Natural killer cell (primary cell): ENCODE data around the gene IL17RD. TPM values are rescaled to one million over a fixed set of nuclear protein-coding genes. Genes with fewer than 3 reads are reported as not detected.

Experiments
- ATAC-seq, 3 donors: fragments of 150-1000 bp in 2 of 3; fragments of 200-7000 bp in 1 of 3; cut with Tn5 transposase; 1 replicate in 1 of 3; 2 replicates in 2 of 3; pipeline ENCODE4 v1.10.0; 2021; ENCODE audit warnings: mild to moderate bottlenecking in 2 of 3, moderate library complexity in 2 of 3
- DNase-seq, 2 donors: peaks; one replicate each; pipeline versions ENCODE4 v3.0.0 to v3.0.0-alpha.2; 2013 to 2021; ENCODE audit warnings: mixed read lengths in 1 of 2
- H3K27ac ChIP-seq: one replicate; pipeline ENCODE4 v1.5.1; 2013; ENCODE audit warnings: mild to moderate bottlenecking, low read length
- H3K27me3 ChIP-seq: one replicate; pipeline ENCODE4 v1.6.1; 2013; ENCODE audit warnings: low read length; ENCODE audit not compliant: control insufficient read depth, insufficient read depth
- H3K36me3 ChIP-seq: one replicate; pipeline ENCODE4 v1.6.1; 2013; ENCODE audit warnings: low read length; ENCODE audit not compliant: control insufficient read depth, insufficient read depth
- H3K4me1 ChIP-seq: one replicate; pipeline ENCODE4 v1.6.1; 2013; ENCODE audit warnings: low read length; ENCODE audit not compliant: control insufficient read depth, insufficient read depth
- H3K4me3 ChIP-seq: one replicate; pipeline ENCODE4 v1.5.1; 2013; ENCODE audit warnings: low read length
- H3K9me3 ChIP-seq: one replicate; pipeline ENCODE4 v1.6.1; 2013; ENCODE audit warnings: low read length; ENCODE audit not compliant: control insufficient read depth, insufficient read depth
- H3K27ac Mint-ChIP-seq, 2 donors: one replicate each; pipeline ENCODE4 v1.8.0; 2022; ENCODE audit warnings: mild to moderate bottlenecking in 2 of 2, mixed read lengths in 2 of 2, moderate library complexity in 1 of 2
- H3K27me3 Mint-ChIP-seq, 2 donors: one replicate each; pipeline ENCODE4 v1.8.0; 2022; ENCODE audit warnings: low read depth in 2 of 2, mixed read lengths in 2 of 2
- H3K36me3 Mint-ChIP-seq: one replicate; pipeline ENCODE4 v1.8.0; 2022; ENCODE audit warnings: mixed read lengths
- H3K4me1 Mint-ChIP-seq, 2 donors: one replicate each; pipeline ENCODE4 v1.8.0; 2022; ENCODE audit warnings: mixed read lengths in 2 of 2
- H3K4me3 Mint-ChIP-seq: one replicate; pipeline ENCODE4 v1.8.0; 2022; ENCODE audit warnings: mild to moderate bottlenecking, moderate library complexity, mixed read lengths
- H3K9me3 Mint-ChIP-seq, 2 donors: one replicate each; pipeline ENCODE4 v1.8.0; 2022; ENCODE audit warnings: mixed read lengths in 2 of 2
- WGBS: methylation state at CpG from one replicate; pipeline ENCODE4 v1.1.7; 2013; ENCODE audit warnings: missing lambda C conversion rate; ENCODE audit not compliant: insufficient coverage; 5-methylcytosine and 5-hydroxymethylcytosine counted together
- intact Hi-C: fragments of 100-400 bp; cut with micrococcal nuclease; formaldehyde crosslinking; loops from one replicate; pipeline ENCODE4 v1.14.2; 2022
- total RNA-seq, 4 donors: library from RNA; stranded (reverse); fragments of 120-200 nt in 1 of 4; gene quantifications; one replicate each; pipeline versions ENCODE4 v1.2.3 to v1.2.4, GENCODE V29; 2013 to 2022
- TF ChIP-seq, protein P1 (sequence below): fragments of 200-600 bp; IDR thresholded peaks from one replicate; pipeline ENCODE4 v1.8.0; 2022; ENCODE audit warnings: antibody characterized with exemption

Gene IL17RD
- total RNA-seq, 3 donors from 2014 or later (not counting 1 experiment from before 2014, with no cell fraction given), result 0.05 to 0.08 TPM; not detected in 1

DNA sequence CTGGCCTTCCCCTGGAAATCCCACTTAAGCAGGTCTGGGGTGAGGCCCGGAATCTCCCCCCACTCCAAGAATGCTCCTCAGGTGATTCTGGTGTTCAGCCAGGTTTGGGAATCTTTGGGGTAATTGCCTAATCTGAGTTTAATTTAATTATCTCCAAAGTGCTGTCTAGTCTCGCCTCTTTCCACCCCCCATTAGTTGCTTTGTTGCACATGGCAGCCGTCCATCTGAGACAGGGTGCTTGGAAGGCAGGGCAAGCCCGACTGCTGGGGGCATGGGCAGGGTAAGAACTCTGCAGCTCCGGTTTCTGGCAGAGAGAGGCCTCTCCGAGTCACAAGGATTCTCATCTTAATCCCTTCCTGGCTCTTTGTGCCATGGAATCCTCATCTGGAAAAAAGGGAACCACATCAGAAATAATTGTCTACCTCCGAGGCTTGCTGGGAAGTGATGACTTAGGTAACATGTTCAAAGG is 15.0 kb downstream of the IL17RD start:
- WGBS, result 79% methylated on average over 7 of the region's 7 CpGs
- TF ChIP-seq, protein P1, sequence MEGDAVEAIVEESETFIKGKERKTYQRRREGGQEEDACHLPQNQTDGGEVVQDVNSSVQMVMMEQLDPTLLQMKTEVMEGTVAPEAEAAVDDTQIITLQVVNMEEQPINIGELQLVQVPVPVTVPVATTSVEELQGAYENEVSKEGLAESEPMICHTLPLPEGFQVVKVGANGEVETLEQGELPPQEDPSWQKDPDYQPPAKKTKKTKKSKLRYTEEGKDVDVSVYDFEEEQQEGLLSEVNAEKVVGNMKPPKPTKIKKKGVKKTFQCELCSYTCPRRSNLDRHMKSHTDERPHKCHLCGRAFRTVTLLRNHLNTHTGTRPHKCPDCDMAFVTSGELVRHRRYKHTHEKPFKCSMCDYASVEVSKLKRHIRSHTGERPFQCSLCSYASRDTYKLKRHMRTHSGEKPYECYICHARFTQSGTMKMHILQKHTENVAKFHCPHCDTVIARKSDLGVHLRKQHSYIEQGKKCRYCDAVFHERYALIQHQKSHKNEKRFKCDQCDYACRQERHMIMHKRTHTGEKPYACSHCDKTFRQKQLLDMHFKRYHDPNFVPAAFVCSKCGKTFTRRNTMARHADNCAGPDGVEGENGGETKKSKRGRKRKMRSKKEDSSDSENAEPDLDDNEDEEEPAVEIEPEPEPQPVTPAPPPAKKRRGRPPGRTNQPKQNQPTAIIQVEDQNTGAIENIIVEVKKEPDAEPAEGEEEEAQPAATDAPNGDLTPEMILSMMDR, result no peak
- ATAC-seq, result no peak
- Mint-ChIP-seq H3K27ac (no peak overlapping the region), H3K36me3 (no peaks in the 10 kb centered on the region), H3K4me3 (no peak overlapping the region), H3K27me3 (peaks cover 13 to 29% of the 10 kb centered on the region in 2 donors), H3K4me1 (no peaks in the 10 kb centered on the region), H3K9me3 (no peaks in the 10 kb centered on the region)
- no peaks in the 10 kb centered on the region for H3K9me3 ChIP-seq
- H3K4me3 ChIP-seq, result no peak overlapping the region
- no peak overlapping the region for H3K27ac ChIP-seq
- H3K27me3 ChIP-seq, result peaks cover 5% of the 10 kb centered on the region
- intact Hi-C loops, result no loop called here
- H3K36me3 ChIP-seq, result no peaks in the 10 kb centered on the region
- no peaks in the 10 kb centered on the region for H3K4me1 ChIP-seq
- DNase-seq, result no peak

GRCh38 chr3:57147071-57147470 is 18.1 kb downstream of the IL17RD start:
- Histone ChIP-seq H3K36me3 (no peaks in the 10 kb centered on the region), H3K27me3 (peaks cover 3% of the 10 kb centered on the region), H3K9me3 (no peaks in the 10 kb centered on the region), H3K27ac (no peak overlapping the region), H3K4me1 (no peaks in the 10 kb centered on the region), H3K4me3 (no peak overlapping the region)
- Mint-ChIP-seq H3K4me1 (no peaks in the 10 kb centered on the region), H3K9me3 (no peaks in the 10 kb centered on the region), H3K4me3 (no peak overlapping the region), H3K27ac (no peak overlapping the region), H3K27me3 (peaks cover 17 to 42% of the 10 kb centered on the region in 2 donors), H3K36me3 (no peaks in the 10 kb centered on the region)
- TF ChIP-seq, protein P1, result no peak
- DNase-seq, result no peak
- intact Hi-C loops, result no loop called here
- 90% methylated on average over 2 of the region's 2 CpGs for WGBS
- ATAC-seq, result no peak

DNA sequence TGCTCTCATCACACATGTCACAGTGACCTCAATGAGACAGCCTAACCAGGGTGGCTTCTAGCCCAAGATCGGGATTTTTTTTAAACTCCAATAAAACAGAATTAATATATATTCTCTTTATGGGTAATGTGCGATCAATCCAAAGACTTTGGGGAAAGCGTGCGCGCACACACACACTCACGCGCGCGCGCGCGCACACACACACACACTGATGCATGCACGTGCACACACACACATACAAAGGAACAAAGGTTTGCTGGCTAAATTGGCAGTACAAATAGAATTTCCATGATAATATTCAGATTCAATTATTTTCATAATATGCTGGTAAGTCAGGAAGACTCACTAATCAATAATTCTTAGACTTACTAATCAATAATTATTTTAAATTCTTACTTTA is 19.3 kb downstream of the IL17RD start:
- intact Hi-C loops, result no loop called here
- Mint-ChIP-seq H3K4me1 (no peaks in the 10 kb centered on the region), H3K27ac (no peak overlapping the region), H3K9me3 (no peaks in the 10 kb centered on the region), H3K36me3 (no peaks in the 10 kb centered on the region), H3K27me3 (peaks cover 21 to 37% of the 10 kb centered on the region in 2 donors), H3K4me3 (no peak overlapping the region)
- peaks cover 3% of the 10 kb centered on the region for H3K27me3 ChIP-seq
- 91% methylated on average over 12 of the region's 13 CpGs for WGBS
- no peaks in the 10 kb centered on the region for H3K36me3 ChIP-seq
- no peak overlapping the region for H3K27ac ChIP-seq
- ATAC-seq (no peak), DNase-seq (no peak)
- H3K4me3 ChIP-seq, result no peak overlapping the region
- no peaks in the 10 kb centered on the region for H3K9me3 ChIP-seq
- TF ChIP-seq, protein P1, result no peak
- H3K4me1 ChIP-seq, result no peaks in the 10 kb centered on the region

DNA sequence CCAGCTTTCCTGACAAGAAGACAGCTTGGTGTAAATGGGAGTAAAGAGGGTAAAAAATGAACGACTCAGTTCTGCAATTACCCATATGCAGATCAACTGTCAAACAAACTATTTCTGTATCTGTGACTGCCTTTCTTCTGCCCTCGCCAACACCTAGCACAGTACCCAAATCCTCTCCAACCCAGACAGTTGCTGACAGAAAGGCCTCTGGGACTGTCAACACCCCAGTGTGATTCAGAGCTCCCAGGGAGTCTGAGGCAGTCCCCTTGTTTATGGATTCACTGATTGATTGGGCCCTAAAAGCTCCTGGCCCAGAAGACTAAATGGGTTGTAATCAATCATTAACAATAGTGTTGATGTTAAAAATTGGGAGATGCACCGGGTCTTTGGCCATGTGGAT is 20.2 kb downstream of the IL17RD start:
- Histone ChIP-seq H3K4me1 (no peaks in the 10 kb centered on the region), H3K4me3 (no peak overlapping the region), H3K27me3 (peaks cover 3% of the 10 kb centered on the region), H3K27ac (no peak overlapping the region), H3K36me3 (no peaks in the 10 kb centered on the region), H3K9me3 (no peaks in the 10 kb centered on the region)
- TF ChIP-seq, protein P1, result no peak
- Mint-ChIP-seq H3K4me3 (no peak overlapping the region), H3K27me3 (peaks cover 21 to 29% of the 10 kb centered on the region in 2 donors), H3K4me1 (no peaks in the 10 kb centered on the region), H3K9me3 (no peaks in the 10 kb centered on the region), H3K36me3 (no peaks in the 10 kb centered on the region), H3K27ac (no peak overlapping the region)
- intact Hi-C loops, result no loop called here
- no peak for ATAC-seq
- DNase-seq, result no peak
- WGBS, result 69% methylated on average over 3 of the region's 3 CpGs
